ENCODE data around the gene HDC.
A peak's percentile ranks its signal among the peaks of the same experiment; 100 is the strongest.

Gene HDC

GRCh38 chr15:50265620-50266019 lies at the start of gene HDC:
Gene HDC (minus strand): TSS chr15:50265726. CDS start chr15:50265623, 103 bp downstream.
- Histone ChIP-seq H3K4me1 (ENCODE audit: insufficient read depth, low read length) (peaks cover 8% of the 10 kb centered on the region), H2AFZ (ENCODE audit: low read depth, low read length) (peak within 1 kb of the TSS; percentile 17), H3K27me3 (ENCODE audit: insufficient read depth, low read length) (no peaks in the 10 kb centered on the region), H3K9me3 (ENCODE audit: low read length) (no peaks in the 10 kb centered on the region), H3K36me3 (ENCODE audit: insufficient read depth, low read length) (no peaks in the 10 kb centered on the region), H3K4me3 (ENCODE audit: low read length) (no peak within 1 kb of the TSS)

GRCh38 chr15:50312636-50313035 lies 47.1 kb upstream of the HDC start:
- peaks cover 6% of the 10 kb centered on the region for H3K9me3 ChIP-seq (ENCODE audit: low read length)
- H3K4me3 ChIP-seq (ENCODE audit: low read length) = no peak overlapping the region
- peaks cover 3% of the 10 kb centered on the region for H3K36me3 ChIP-seq (ENCODE audit: insufficient read depth, low read length)
- H3K27me3 ChIP-seq (ENCODE audit: insufficient read depth, low read length) = no peaks in the 10 kb centered on the region
- no peaks in the 10 kb centered on the region for H3K4me1 ChIP-seq (ENCODE audit: insufficient read depth, low read length)
- no peak overlapping the region for H2AFZ ChIP-seq (ENCODE audit: low read depth, low read length)

GRCh38 chr15:50307799-50308198 lies 42.3 kb upstream of the HDC start:
- peaks cover 9% of the 10 kb centered on the region for H3K36me3 ChIP-seq (ENCODE audit: insufficient read depth, low read length)
- no peak overlapping the region for H3K4me3 ChIP-seq (ENCODE audit: low read length)
- peaks cover 11% of the 10 kb centered on the region for H3K9me3 ChIP-seq (ENCODE audit: low read length)
- H3K4me1 ChIP-seq (ENCODE audit: insufficient read depth, low read length) = no peaks in the 10 kb centered on the region
- no peaks in the 10 kb centered on the region for H3K27me3 ChIP-seq (ENCODE audit: insufficient read depth, low read length)
- no peak overlapping the region for H2AFZ ChIP-seq (ENCODE audit: low read depth, low read length)

- H2AFZ ChIP-seq (ENCODE audit: low read depth, low read length) = no peak overlapping the region
- no peaks in the 10 kb centered on the region for H3K27me3 ChIP-seq (ENCODE audit: insufficient read depth, low read length)
- peaks cover 11% of the 10 kb centered on the region for H3K9me3 ChIP-seq (ENCODE audit: low read length)
- H3K4me1 ChIP-seq (ENCODE audit: insufficient read depth, low read length) = no peaks in the 10 kb centered on the region
- H3K4me3 ChIP-seq (ENCODE audit: low read length) = no peak overlapping the region
- peaks cover 33% of the 10 kb centered on the region for H3K36me3 ChIP-seq (ENCODE audit: insufficient read depth, low read length)
Measured at GRCh38 chr15:50304836-50305235, 39.3 kb upstream of the HDC start.

GRCh38 chr15:50302581-50302980 lies 37.1 kb upstream of the HDC start:
- Histone ChIP-seq H3K4me3 (ENCODE audit: low read length) (no peak overlapping the region), H3K27me3 (ENCODE audit: insufficient read depth, low read length) (no peaks in the 10 kb centered on the region), H3K4me1 (ENCODE audit: insufficient read depth, low read length) (no peaks in the 10 kb centered on the region), H3K9me3 (ENCODE audit: low read length) (peaks cover 6% of the 10 kb centered on the region), H2AFZ (ENCODE audit: low read depth, low read length) (no peak overlapping the region), H3K36me3 (ENCODE audit: insufficient read depth, low read length) (peaks cover 41% of the 10 kb centered on the region)

GRCh38 chr15:50298340-50298739 lies 32.8 kb upstream of the HDC start:
- Histone ChIP-seq H3K9me3 (ENCODE audit: low read length) (peaks cover 1% of the 10 kb centered on the region), H3K4me1 (ENCODE audit: insufficient read depth, low read length) (no peaks in the 10 kb centered on the region), H3K27me3 (ENCODE audit: insufficient read depth, low read length) (no peaks in the 10 kb centered on the region), H3K36me3 (ENCODE audit: insufficient read depth, low read length) (peaks cover 43% of the 10 kb centered on the region), H2AFZ (ENCODE audit: low read depth, low read length) (no peak overlapping the region), H3K4me3 (ENCODE audit: low read length) (no peak overlapping the region)

- Histone ChIP-seq H3K4me1 (ENCODE audit: insufficient read depth, low read length) (no peaks in the 10 kb centered on the region), H3K4me3 (ENCODE audit: low read length) (no peak overlapping the region), H2AFZ (ENCODE audit: low read depth, low read length) (no peak overlapping the region), H3K27me3 (ENCODE audit: insufficient read depth, low read length) (no peaks in the 10 kb centered on the region), H3K36me3 (ENCODE audit: insufficient read depth, low read length) (peaks cover 34% of the 10 kb centered on the region), H3K9me3 (ENCODE audit: low read length) (peaks cover 1% of the 10 kb centered on the region)
Measured at GRCh38 chr15:50295966-50296365, 30.4 kb upstream of the HDC start.

GRCh38 chr15:50289749-50290148 lies 24.2 kb upstream of the HDC start:
- Histone ChIP-seq H2AFZ (ENCODE audit: low read depth, low read length) (no peak overlapping the region), H3K27me3 (ENCODE audit: insufficient read depth, low read length) (no peaks in the 10 kb centered on the region), H3K9me3 (ENCODE audit: low read length) (no peaks in the 10 kb centered on the region), H3K36me3 (ENCODE audit: insufficient read depth, low read length) (peaks cover 37% of the 10 kb centered on the region), H3K4me3 (ENCODE audit: low read length) (no peak overlapping the region), H3K4me1 (ENCODE audit: insufficient read depth, low read length) (no peaks in the 10 kb centered on the region)

- Histone ChIP-seq H3K36me3 (ENCODE audit: insufficient read depth, low read length) (peaks cover 37% of the 10 kb centered on the region), H3K4me1 (ENCODE audit: insufficient read depth, low read length) (no peaks in the 10 kb centered on the region), H2AFZ (ENCODE audit: low read depth, low read length) (no peak overlapping the region), H3K27me3 (ENCODE audit: insufficient read depth, low read length) (no peaks in the 10 kb centered on the region), H3K4me3 (ENCODE audit: low read length) (no peak overlapping the region), H3K9me3 (ENCODE audit: low read length) (no peaks in the 10 kb centered on the region)
Measured at GRCh38 chr15:50287324-50288116, 22.0 kb upstream of the HDC start.

- Histone ChIP-seq H3K4me1 (ENCODE audit: insufficient read depth, low read length) (no peaks in the 10 kb centered on the region), H3K9me3 (ENCODE audit: low read length) (no peaks in the 10 kb centered on the region), H2AFZ (ENCODE audit: low read depth, low read length) (no peak overlapping the region), H3K27me3 (ENCODE audit: insufficient read depth, low read length) (no peaks in the 10 kb centered on the region), H3K36me3 (ENCODE audit: insufficient read depth, low read length) (peaks cover 16% of the 10 kb centered on the region), H3K4me3 (ENCODE audit: low read length) (no peak overlapping the region)
Measured at GRCh38 chr15:50281427-50281826, 15.9 kb upstream of the HDC start.

- no peak overlapping the region for H3K4me3 ChIP-seq (ENCODE audit: low read length)
- no peaks in the 10 kb centered on the region for H3K4me1 ChIP-seq (ENCODE audit: insufficient read depth, low read length)
- H3K27me3 ChIP-seq (ENCODE audit: insufficient read depth, low read length) = no peaks in the 10 kb centered on the region
- no peak overlapping the region for H2AFZ ChIP-seq (ENCODE audit: low read depth, low read length)
- no peaks in the 10 kb centered on the region for H3K9me3 ChIP-seq (ENCODE audit: low read length)
- peaks cover 14% of the 10 kb centered on the region for H3K36me3 ChIP-seq (ENCODE audit: insufficient read depth, low read length)
Measured at GRCh38 chr15:50280271-50280670, 14.7 kb upstream of the HDC start.

- Histone ChIP-seq H3K4me3 (ENCODE audit: low read length) (no peak overlapping the region), H3K4me1 (ENCODE audit: insufficient read depth, low read length) (no peaks in the 10 kb centered on the region), H3K36me3 (ENCODE audit: insufficient read depth, low read length) (peaks cover 10% of the 10 kb centered on the region), H2AFZ (ENCODE audit: low read depth, low read length) (no peak overlapping the region), H3K27me3 (ENCODE audit: insufficient read depth, low read length) (no peaks in the 10 kb centered on the region), H3K9me3 (ENCODE audit: low read length) (no peaks in the 10 kb centered on the region)
Measured at GRCh38 chr15:50278496-50278895, 13.0 kb upstream of the HDC start.

- Histone ChIP-seq H2AFZ (ENCODE audit: low read depth, low read length) (no peak overlapping the region), H3K27me3 (ENCODE audit: insufficient read depth, low read length) (no peaks in the 10 kb centered on the region), H3K4me1 (ENCODE audit: insufficient read depth, low read length) (no peaks in the 10 kb centered on the region), H3K9me3 (ENCODE audit: low read length) (no peaks in the 10 kb centered on the region), H3K4me3 (ENCODE audit: low read length) (no peak overlapping the region), H3K36me3 (ENCODE audit: insufficient read depth, low read length) (peaks cover 10% of the 10 kb centered on the region)
Measured at GRCh38 chr15:50277370-50277769, 11.8 kb upstream of the HDC start.

- no peak overlapping the region for H2AFZ ChIP-seq (ENCODE audit: low read depth, low read length)
- H3K4me1 ChIP-seq (ENCODE audit: insufficient read depth, low read length) = no peaks in the 10 kb centered on the region
- peaks cover 10% of the 10 kb centered on the region for H3K36me3 ChIP-seq (ENCODE audit: insufficient read depth, low read length)
- H3K9me3 ChIP-seq (ENCODE audit: low read length) = no peaks in the 10 kb centered on the region
- H3K4me3 ChIP-seq (ENCODE audit: low read length) = no peak overlapping the region
- H3K27me3 ChIP-seq (ENCODE audit: insufficient read depth, low read length) = no peaks in the 10 kb centered on the region
Measured at GRCh38 chr15:50275908-50276307, 10.4 kb upstream of the HDC start.
